Ishikawa (cell line): Measurements from ENCODE around the gene PHYKPL.

Experiments used
- CEBPB ChIP-seq: IDR thresholded peaks from 2 replicates; pipeline ENCODE4 v1.6.1; 2012
- EGR1 ChIP-seq: IDR thresholded peaks from 2 replicates; pipeline ENCODE4 v1.6.1; 2012
- EP300 ChIP-seq: IDR thresholded peaks from 2 replicates; pipeline ENCODE4 v1.6.1; 2012; ENCODE audit warnings: borderline replicate concordance
- RAD21 ChIP-seq: IDR thresholded peaks from 2 replicates; pipeline ENCODE4 v1.6.1; 2012; ENCODE audit warnings: low read depth
- TAF1 ChIP-seq: IDR thresholded peaks from 2 replicates; pipeline ENCODE4 v1.6.1; 2012; ENCODE audit warnings: low read depth, mild to moderate bottlenecking
- USF1 ChIP-seq: IDR thresholded peaks from 2 replicates; pipeline ENCODE4 v1.6.1; 2012
- YY1 ChIP-seq: IDR thresholded peaks from 2 replicates; pipeline ENCODE4 v1.6.1; 2012; ENCODE audit warnings: low read depth

GRCh38 chr5:178227138-178227659 is 5.4 kb downstream of the PHYKPL start:
- no peak for TF ChIP-seq USF1
- no peak for TF ChIP-seq EP300
- no peak for TF ChIP-seq CEBPB
- TF ChIP-seq EGR1 = no peak
- no peak for TF ChIP-seq TAF1
- no peak for TF ChIP-seq YY1
- TF ChIP-seq RAD21 = no peak
